ENCODE data around the gene LRMDA. TPM values are rescaled to one million over a fixed set of nuclear protein-coding genes. Genes with fewer than 3 reads are reported as not detected.

The LRMDA gene
- total RNA-seq, 1 donor from 2014 or later = 19.4 TPM

- no peak for TF ChIP-seq CTCF (IDR thresholded peaks at IDR 0.05; ENCODE audit: unreplicated experiment)
- no peak for DNase-seq (ENCODE audit: low spot score)
- Mint-ChIP-seq H3K27me3 (ENCODE audit: unreplicated experiment) (no peaks in the 10 kb centered on the region), H3K36me3 (ENCODE audit: low read depth, unreplicated experiment) (no peaks in the 10 kb centered on the region), H3K9me3 (ENCODE audit: unreplicated experiment) (no peaks in the 10 kb centered on the region), H3K27ac (ENCODE audit: unreplicated experiment) (no peak overlapping the region), H3K4me1 (ENCODE audit: unreplicated experiment) (peaks cover 24% of the 10 kb centered on the region), H3K4me3 (ENCODE audit: unreplicated experiment) (no peak overlapping the region)
Observed at GRCh38 chr10:75612904-75613684, 181.7 kb downstream of the LRMDA start.

GRCh38 chr10:75613685-75614504, 182.5 kb downstream of the LRMDA start:
- Mint-ChIP-seq H3K27ac (ENCODE audit: unreplicated experiment) (no peak overlapping the region), H3K4me1 (ENCODE audit: unreplicated experiment) (peaks cover 24% of the 10 kb centered on the region), H3K36me3 (ENCODE audit: low read depth, unreplicated experiment) (no peaks in the 10 kb centered on the region)

GRCh38 chr10:75616076-75616475, 184.7 kb downstream of the LRMDA start:
- Mint-ChIP-seq H3K27me3 (ENCODE audit: unreplicated experiment) (no peaks in the 10 kb centered on the region), H3K9me3 (ENCODE audit: unreplicated experiment) (no peaks in the 10 kb centered on the region), H3K4me3 (ENCODE audit: unreplicated experiment) (no peak overlapping the region), H3K27ac (ENCODE audit: unreplicated experiment) (no peak overlapping the region), H3K4me1 (ENCODE audit: unreplicated experiment) (peaks cover 21% of the 10 kb centered on the region), H3K36me3 (ENCODE audit: low read depth, unreplicated experiment) (no peaks in the 10 kb centered on the region)
- DNase-seq (ENCODE audit: low spot score) = no peak
- TF ChIP-seq CTCF (IDR thresholded peaks at IDR 0.05; ENCODE audit: unreplicated experiment) = no peak

More at GRCh38 chr10:75613685-75614504, 182.5 kb downstream of the LRMDA start:
- Mint-ChIP-seq H3K4me3 (ENCODE audit: unreplicated experiment) (no peak overlapping the region), H3K9me3 (ENCODE audit: unreplicated experiment) (no peaks in the 10 kb centered on the region), H3K27me3 (ENCODE audit: unreplicated experiment) (no peaks in the 10 kb centered on the region)
- DNase-seq (ENCODE audit: low spot score) = no peak
- TF ChIP-seq CTCF (IDR thresholded peaks at IDR 0.05; ENCODE audit: unreplicated experiment) = no peak

GRCh38 chr10:75616874-75617478, 185.6 kb downstream of the LRMDA start:
- no peaks in the 10 kb centered on the region for H3K36me3 Mint-ChIP-seq (ENCODE audit: low read depth, unreplicated experiment)
- H3K27me3 Mint-ChIP-seq (ENCODE audit: unreplicated experiment) = no peaks in the 10 kb centered on the region
- no peaks in the 10 kb centered on the region for H3K9me3 Mint-ChIP-seq (ENCODE audit: unreplicated experiment)
- DNase-seq (ENCODE audit: low spot score) = no peak
- H3K4me1 Mint-ChIP-seq (ENCODE audit: unreplicated experiment) = peaks cover 14% of the 10 kb centered on the region
- no peak for TF ChIP-seq CTCF (IDR thresholded peaks at IDR 0.05; ENCODE audit: unreplicated experiment)
- no peak overlapping the region for H3K4me3 Mint-ChIP-seq (ENCODE audit: unreplicated experiment)
- H3K27ac Mint-ChIP-seq (ENCODE audit: unreplicated experiment) = no peak overlapping the region
